GM19351 (cell line): Measurements from ENCODE around the gene MRGPRG.

Source experiments
- ATAC-seq: cut with Tn5 transposase; IDR thresholded peaks from one replicate; pipeline ENCODE4 v1.9.1; 2021; ENCODE audit warnings: mild to moderate bottlenecking, moderate library complexity; ENCODE audit not compliant: unreplicated experiment

The MRGPRG gene

DNA sequence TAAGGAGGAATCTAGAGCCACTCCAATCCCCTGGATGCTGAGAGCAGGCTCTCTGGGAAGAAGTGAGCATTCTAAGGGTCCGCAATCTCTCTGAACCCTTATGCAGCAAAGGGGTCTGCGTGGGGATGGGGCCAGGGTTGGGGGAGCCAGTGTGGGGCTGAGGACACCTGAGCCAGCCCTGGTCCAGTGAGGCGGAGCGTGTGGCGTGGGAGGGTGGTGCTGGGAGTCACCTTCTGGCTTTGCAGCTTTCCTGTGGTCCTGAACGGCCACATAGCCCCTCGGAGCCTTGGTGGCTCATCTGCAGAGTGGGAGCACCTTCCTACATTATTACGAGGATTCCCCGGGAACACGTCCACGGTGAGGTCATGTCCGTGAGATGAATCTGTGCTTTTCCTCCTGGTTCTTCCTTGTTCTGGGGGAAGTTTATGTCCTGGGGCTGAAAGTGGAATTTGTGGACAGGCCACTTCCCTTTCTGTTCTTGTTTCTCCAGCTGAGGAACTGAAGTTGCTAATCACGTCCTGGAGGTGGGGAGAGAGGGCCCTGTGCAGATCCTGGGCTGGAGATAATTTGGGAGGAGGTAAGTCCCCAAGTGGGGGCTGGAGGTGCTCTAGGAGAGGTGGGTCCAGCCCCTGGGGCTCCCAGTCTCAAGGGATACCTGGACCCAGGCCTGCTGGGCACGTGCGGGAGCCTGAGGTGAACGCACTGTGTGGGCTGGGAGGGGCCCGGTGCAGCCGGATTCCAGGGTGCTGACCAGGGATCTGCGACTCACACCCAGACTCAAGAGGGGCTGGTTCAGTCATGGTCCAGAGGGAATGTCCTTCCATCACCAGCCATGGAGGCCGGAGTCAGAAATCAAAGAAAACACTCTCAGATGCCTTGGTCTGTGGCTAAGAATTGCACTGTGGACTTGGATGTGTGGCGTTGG lies 7.5 kb upstream of the MRGPRG start:
- no peak for ATAC-seq

GRCh38 chr11:3225159-3225758 lies 6.6 kb upstream of the MRGPRG start:
- no peak for ATAC-seq

DNA sequence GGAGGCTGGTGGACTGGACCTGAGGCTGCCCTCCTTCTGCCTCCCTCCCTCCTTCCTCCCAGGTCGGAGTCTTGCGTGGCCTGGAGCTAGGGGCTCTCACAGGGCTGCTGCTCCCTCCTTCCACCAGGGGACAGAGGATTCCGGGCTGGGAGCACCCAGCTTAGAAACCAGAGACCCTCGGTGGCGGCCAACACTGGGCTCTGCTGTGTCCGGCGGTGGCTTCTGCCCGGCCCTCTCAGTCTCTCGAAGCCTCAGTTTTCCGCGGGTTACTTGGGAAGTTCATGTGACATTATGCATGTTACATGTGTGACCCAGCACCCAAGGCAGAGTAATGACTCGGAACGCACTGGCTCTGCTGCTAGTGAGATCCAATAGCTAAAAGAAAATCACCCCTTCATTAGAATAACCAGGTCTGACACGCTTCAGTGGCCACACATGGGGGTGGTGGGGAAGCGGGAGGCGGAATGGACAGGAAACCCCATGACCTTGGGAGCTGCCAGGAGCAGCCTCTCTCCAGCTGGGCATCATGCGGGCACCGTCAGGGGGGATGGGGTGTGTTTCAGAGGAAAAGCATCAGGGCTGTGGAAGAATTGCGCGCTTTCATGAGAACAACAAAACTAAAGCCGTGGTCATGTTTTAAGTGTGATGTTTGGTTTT lies 5.9 kb upstream of the MRGPRG start:
- ATAC-seq = no peak

GRCh38 chr11:3223932-3224381 lies 5.3 kb upstream of the MRGPRG start:
- ATAC-seq = no peak

DNA sequence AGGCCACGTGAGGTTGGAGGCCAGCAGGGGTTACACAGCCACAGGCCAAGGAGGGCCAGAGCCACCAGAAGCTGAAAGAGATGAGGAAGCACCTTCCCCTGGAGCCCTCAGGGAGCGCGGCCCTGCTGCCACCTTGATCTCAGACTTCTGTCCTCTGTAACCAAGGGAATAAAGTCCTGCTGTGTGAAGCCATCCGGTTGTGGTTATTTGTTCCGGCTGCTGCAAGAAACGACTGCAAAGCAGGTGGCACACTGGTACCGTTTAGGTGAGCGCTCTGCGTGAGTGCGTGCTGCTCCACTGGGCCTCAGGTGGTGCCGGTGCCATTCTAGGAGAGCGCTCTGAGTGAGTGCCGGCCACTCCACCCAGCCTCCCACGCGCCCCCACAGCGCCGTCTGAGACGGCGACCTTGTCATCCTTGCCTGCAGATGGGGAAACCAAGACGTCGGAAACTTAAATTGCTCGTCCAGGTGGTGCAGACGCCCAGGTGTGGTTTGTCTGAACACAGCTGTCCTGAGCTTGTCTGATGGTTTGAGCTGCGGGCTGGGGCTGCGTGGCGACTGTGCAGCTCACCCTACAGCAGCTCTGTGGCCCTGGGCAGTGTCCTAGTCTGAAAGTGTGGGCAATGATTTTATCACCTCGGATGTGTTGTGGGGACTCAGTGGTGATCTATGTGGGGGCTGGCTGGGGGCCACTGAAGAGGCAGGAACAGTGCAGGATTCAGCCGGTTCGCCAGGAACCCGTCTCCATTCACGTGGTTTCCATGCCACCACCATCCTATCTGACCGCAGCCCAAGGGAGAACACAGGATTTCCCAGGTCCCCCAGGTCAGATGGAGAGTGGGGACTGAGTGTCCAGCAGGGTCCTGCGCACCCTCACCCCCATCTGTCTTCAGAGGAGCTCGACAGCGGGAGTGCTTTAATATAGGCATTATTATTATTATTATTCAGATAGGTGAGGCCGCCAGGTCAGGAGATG lies 4.6 kb upstream of the MRGPRG start:
- ATAC-seq = no peak

DNA sequence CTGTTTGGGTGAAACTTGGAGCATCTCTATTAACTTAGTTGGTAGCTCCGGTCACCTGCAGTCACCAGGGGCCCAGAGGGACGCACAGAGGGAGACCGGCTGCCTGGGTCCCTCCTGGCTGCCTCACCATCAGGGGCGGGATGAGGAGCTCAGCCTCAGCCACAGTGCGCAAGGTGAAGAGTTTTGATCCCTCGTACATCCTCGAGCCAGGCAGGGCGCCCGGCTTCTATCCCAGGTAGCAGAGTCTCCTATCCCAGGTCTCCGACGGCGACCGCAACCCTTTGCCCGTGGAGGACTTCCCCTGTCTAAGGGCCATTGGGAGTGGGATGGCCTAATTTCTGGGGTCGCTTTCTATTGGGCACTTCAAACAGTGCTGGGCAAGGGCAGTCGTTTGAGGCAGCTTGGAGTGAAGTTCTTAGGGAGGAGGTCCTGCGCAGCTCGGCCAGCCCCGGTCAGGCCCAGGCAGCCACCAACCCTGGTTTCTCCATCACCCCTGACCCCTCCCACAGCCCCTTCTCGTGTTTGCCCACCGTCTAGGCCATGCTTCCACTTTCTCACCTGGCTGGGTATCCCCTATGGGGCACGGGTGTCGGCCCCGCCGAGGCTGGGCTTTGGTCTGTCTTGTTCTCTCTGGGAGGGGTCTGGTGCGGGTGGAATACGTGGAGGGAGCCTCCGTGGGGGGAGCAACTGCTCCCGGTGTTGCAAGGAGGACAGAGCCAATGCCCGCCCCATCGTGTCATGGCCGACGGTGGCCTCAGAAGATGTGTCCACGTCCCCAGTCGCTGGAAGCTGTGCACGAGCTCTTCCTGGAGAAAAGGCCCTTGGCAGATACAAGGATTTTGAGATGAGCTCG lies 3.6 kb upstream of the MRGPRG start:
- no peak for ATAC-seq

- ATAC-seq = no peak
Observed at GRCh38 chr11:3221408-3222002, 2.9 kb upstream of the MRGPRG start.

DNA sequence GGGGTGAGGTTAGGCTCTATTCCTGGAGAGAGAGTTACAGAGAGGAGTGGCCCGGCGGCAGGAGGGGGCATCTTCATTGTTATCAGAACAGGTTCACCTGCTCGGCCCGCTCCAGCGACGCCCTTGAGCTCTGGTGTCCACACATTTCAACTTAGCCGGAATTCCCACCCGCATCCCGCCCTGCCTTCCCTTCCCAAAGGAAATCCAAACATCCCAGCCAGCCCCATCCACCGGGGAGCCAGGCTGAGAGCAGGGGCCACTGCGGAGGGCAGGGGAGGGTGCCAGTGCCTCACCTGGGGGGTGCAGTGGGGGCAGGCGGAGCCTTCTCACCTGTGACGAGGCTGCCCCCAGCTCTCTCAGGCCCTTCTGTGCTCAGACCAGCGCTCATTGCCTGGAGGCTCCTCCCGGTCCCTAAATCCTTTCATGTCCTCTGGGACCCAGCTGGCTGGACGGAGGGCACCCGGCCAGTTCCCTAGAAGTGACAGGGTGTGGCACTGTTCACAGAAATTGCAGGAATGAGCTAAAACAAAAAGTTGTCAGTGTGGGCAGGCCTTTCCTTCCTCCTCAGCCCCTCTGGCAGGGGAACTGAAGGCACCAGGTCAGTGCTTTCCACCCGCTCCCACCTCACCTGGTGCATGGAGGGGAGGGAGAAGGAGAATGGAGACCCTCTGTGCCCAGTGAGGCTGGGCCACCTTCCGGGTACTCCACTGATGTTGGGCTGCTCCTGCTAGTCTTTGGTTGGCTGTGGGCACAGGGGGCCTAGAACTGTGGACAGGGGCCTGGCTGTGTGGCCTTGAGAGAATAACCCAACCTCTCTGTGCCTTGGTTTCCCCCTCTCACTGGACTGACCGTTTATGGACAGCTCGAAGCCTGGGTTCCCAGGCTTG lies 2.2 kb upstream of the MRGPRG start:
- ATAC-seq = no peak

DNA sequence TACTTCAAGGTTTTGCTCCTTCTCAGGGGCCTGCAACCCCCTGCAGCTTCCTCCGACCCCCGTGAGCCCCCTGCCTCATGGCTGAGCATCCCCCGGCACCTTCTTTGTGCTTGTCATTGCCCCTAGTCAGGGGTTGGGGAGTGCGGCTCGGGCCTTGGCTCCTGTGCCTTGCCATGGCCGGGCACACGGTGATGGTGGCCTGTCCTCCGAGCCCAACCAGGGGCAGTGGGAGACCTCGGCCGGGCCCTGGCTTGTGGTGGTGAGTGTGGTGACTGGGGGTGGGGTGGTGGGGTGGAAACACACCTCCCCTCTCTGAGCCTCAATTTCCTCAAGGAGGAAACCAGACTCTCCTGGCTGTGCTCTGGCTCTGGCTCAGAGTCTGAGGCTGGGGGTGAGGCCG lies 1.5 kb upstream of the MRGPRG start:
- ATAC-seq = no peak

GRCh38 chr11:3219281-3219892 lies 774 bp upstream of the MRGPRG start:
- ATAC-seq = no peak

DNA sequence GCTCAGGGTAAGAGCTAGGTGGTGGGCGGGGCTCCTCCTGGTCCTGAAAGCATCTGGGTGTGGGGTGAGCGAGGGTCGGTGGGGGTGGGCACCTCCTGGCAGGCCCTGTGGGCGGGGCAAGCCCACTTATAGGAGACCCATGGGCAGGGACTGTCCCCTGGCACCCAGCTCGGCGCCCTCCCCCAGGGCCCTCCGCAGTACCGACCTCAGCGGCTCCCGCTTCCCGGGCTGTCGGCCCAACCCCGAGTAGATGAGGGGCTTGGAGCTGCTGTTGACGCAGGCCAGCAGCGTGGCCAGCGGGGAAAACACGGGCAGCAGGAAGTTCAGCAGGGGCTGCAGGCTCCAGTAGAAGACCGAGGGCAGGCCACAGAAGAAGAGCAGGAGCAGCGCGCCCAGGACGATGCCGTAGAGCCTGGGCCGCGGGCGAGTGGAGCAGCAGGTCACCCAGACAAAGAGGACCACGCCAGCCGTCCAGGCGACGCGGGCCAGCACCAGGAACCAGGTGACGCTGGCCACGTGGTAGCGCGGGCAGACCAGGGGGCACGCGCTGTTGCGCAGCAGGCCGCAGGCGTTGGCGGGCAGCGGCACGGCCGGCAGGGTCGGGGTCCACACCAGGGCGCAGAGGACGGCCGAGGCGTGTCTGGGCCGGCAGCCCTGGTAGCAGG lies 663 bp downstream of the MRGPRG start:
- ATAC-seq = no peak

DNA sequence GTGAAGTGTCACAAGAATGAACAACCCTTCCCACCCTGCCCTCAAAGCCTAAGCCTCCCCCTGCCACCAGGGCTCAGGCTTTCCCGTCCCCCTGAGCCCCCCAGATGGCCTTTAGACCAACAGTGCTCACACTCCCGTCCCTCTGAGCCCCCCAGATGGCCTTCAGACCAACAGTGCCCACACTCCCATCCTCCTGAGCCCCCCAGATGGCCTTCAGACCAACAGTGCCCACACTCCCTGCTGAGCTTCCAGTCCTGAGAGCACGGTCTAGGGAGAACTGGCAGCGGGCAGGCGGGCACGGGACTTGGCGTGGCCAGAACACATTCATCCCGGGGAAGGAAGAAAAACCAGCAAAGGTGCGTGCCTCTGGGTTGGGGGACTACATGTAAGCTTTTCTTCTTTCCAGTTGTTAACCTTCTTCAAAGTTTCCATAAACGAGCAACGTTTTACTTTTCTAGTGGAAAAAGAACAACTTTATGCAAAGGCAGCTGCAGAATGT lies 2.5 kb downstream of the MRGPRG start:
- ATAC-seq = no peak

DNA sequence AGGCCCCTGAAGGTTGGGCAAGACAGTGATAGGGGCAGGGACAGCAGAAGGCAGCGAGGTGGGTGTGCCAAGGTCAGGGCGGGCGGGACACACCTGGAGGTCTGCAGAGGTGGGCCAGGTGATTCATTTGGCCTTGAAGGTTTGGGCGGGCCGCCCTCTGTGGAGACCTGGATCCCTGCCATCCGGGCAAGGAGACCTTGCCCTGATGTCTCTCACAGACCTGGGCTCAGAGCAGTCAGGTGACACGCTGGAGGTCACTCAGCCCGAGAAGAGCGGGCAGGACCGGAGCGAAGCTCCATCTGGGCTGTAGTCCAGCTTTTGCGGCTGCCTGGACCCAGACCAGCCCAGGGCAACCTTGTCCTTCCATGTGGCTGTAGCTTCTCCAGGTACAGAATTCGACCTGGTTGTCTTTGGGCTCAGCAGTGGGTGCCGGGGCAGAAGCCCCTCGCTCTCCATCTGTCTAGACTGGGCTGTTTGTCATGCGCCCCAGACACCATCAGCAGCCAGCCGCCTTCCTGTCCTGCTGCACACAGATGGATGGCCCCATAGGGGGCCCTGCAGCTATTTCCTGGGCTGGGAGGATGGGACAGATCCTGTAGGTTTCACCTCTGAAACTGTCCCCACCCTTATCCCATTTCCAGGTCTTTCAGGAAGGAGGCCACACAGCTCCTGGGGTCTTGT lies 3.1 kb downstream of the MRGPRG start:
- ATAC-seq = no peak

DNA sequence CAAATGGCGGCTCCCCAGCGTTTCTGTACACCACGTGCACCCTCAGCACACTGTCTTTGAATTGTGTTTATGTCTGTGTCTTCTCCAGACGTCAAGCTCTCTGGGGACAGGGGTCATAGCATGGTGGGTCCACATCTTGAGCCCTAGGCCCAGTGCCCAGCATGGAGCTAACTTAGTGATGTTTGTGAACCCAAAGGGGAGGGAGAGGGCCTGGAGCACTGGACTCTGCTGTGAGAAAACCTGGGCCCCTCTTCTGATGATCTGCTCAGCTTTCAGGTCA lies 4.3 kb downstream of the MRGPRG start:
- no peak for ATAC-seq

GRCh38 chr11:3213659-3214419 lies 4.8 kb downstream of the MRGPRG start:
- no peak for ATAC-seq

GRCh38 chr11:3208272-3208671 lies 10.3 kb downstream of the MRGPRG start:
- ATAC-seq = no peak
